Parathyroid adenoma (tissue), 2 donors: ENCODE results near the gene L3MBTL1.

Experiments
- H2AFZ ChIP-seq: fragments of 300-600 bp; sonication (generic); one replicate; pipeline ENCODE4 v1.7.0; 2017; ENCODE audit warnings: antibody characterized with exemption, mild to moderate bottlenecking
- H3K27ac ChIP-seq: fragments of 300-600 bp; sonication (generic); one replicate; pipeline ENCODE4 v1.7.0; 2017
- H3K27me3 ChIP-seq: fragments of 300-600 bp; sonication (generic); one replicate; pipeline ENCODE4 v1.7.0; 2017; ENCODE audit warnings: low read length; ENCODE audit not compliant: control insufficient read depth, insufficient read depth
- H3K36me3 ChIP-seq: fragments of 300-600 bp; sonication (generic); one replicate; pipeline ENCODE4 v1.7.0; 2017; ENCODE audit warnings: low read length; ENCODE audit not compliant: control insufficient read depth, insufficient read depth
- H3K4me1 ChIP-seq: fragments of 300-600 bp; sonication (generic); one replicate; pipeline ENCODE4 v1.7.0; 2017; ENCODE audit warnings: control low read depth
- H3K4me2 ChIP-seq: fragments of 300-600 bp; sonication (generic); one replicate; pipeline ENCODE4 v1.7.0; 2017; ENCODE audit warnings: low read length
- H3K4me3 ChIP-seq: fragments of 300-600 bp; sonication (generic); one replicate; pipeline ENCODE4 v1.7.0; 2017; ENCODE audit warnings: low read depth, low read length
- H3K79me2 ChIP-seq: fragments of 300-600 bp; sonication (generic); one replicate; pipeline ENCODE4 v1.7.0; 2017; ENCODE audit warnings: control low read depth
- H3K9ac ChIP-seq: fragments of 300-600 bp; sonication (generic); one replicate; pipeline ENCODE4 v1.7.0; 2017; ENCODE audit warnings: mild to moderate bottlenecking
- H3K9me3 ChIP-seq: fragments of 300-600 bp; sonication (generic); one replicate; pipeline ENCODE4 v1.7.0; 2017; ENCODE audit warnings: low read length; ENCODE audit not compliant: control insufficient read depth
- CTCF ChIP-seq: fragments of 300-600 bp; sonication (generic); IDR thresholded peaks from one replicate; pipeline ENCODE4 v1.7.0; 2017; ENCODE audit warnings: antibody characterized with exemption, mild to moderate bottlenecking
- donor health status: primary hyperparathyroidism.

L3MBTL1 gene

DNA sequence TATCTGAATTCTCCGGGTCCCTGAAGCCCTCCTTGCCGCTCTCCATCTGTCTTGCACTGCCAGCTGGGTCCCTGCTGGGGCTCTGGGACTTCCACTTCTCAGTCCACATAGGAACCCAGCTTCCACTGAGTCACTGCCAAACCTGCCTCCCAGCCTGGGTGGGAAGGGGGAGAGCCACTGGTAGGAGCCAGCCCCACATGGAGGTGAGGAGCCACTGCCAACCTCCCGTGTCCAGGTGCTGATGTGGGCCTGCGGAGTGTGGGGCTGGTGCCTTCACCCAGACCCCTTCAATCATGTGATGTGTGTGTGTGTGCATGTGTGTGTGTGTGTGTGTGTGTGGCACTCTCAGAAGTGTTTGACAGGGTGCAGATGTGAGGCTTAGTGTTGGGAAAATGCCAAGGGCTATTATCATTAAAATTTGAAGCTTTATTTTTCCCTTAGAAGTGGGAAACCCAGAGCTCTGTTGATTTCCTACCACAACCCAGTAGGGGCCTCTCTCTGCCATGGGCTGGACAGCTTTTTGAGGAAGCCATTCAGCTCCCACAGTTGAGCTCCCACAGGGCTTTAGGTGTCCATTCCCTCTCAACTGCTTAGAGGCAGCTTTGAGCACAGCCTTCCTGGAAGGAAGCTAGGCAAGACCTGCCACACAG, 42.0 kb downstream of the L3MBTL1 start:
- Histone ChIP-seq H3K4me2 (no peak overlapping the region), H3K27ac (no peak overlapping the region), H3K9me3 (no peaks in the 10 kb centered on the region), H3K36me3 (no peaks in the 10 kb centered on the region), H3K27me3 (no peaks in the 10 kb centered on the region), H3K4me3 (no peak overlapping the region), H2AFZ (no peak overlapping the region), H3K9ac (no peak overlapping the region), H3K4me1 (no peaks in the 10 kb centered on the region), H3K79me2 (no peaks in the 10 kb centered on the region)
- no peak for TF ChIP-seq CTCF

- no peak overlapping the region for H3K27ac ChIP-seq
- H3K36me3 ChIP-seq, result no peaks in the 10 kb centered on the region
- H3K4me3 ChIP-seq, result no peak overlapping the region
- TF ChIP-seq CTCF, result no peak
- no peaks in the 10 kb centered on the region for H3K4me1 ChIP-seq
- no peaks in the 10 kb centered on the region for H3K79me2 ChIP-seq
- no peaks in the 10 kb centered on the region for H3K9me3 ChIP-seq
- H3K27me3 ChIP-seq, result no peaks in the 10 kb centered on the region
- no peak overlapping the region for H3K4me2 ChIP-seq
- H2AFZ ChIP-seq, result no peak overlapping the region
- H3K9ac ChIP-seq, result no peak overlapping the region
These were observed 43.0 kb downstream of the L3MBTL1 start for GRCh38 chr20:43550456-43550855.

DNA sequence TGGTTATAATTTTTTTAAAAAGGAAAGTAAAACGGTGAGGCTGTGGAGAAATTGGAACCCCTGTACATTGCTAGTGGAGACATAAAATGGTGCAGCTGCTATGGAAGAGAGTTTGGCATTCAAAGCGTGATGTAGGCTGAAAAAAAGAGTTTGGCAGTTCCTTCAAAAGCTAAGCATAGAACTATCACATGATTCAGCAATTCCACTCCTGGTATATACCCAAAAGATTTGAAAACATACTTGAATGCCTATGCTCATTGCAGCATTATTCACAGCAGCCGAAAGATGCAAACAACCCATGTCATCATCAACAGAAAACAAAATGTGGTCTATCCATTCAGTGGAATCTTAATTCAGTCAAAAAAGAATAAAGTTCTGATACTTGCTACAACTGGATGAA, 46.9 kb downstream of the L3MBTL1 start:
- no peaks in the 10 kb centered on the region for H3K27me3 ChIP-seq

GRCh38 chr20:43558412-43559146, 51.1 kb downstream of the L3MBTL1 start, which contains the start of gene SGK2:
Gene SGK2 (plus strand): TSS chr20:43559027. CDS start chr20:43566496, 7,469 bp downstream.
- Histone ChIP-seq H3K27ac (no peak within 1 kb of the TSS), H3K4me2 (no peak within 1 kb of the TSS), H3K27me3 (no peaks in the 10 kb centered on the region), H2AFZ (peak within 1 kb of the TSS; percentile 49), H3K9me3 (no peaks in the 10 kb centered on the region), H3K4me3 (no peak within 1 kb of the TSS), H3K79me2 (no peaks in the 10 kb centered on the region), H3K36me3 (no peaks in the 10 kb centered on the region), H3K4me1 (peaks cover 3% of the 10 kb centered on the region), H3K9ac (no peak within 1 kb of the TSS)
- no peak for TF ChIP-seq CTCF

More for the DNA sequence above, 46.9 kb downstream of the L3MBTL1 start:
- Histone ChIP-seq H3K4me3 (no peak overlapping the region), H3K36me3 (no peaks in the 10 kb centered on the region), H3K27ac (no peak overlapping the region), H2AFZ (no peak overlapping the region), H3K9me3 (no peaks in the 10 kb centered on the region), H3K4me2 (no peak overlapping the region), H3K79me2 (no peaks in the 10 kb centered on the region), H3K4me1 (peaks cover 3% of the 10 kb centered on the region), H3K9ac (no peak overlapping the region)
- no peak for TF ChIP-seq CTCF
